C1 segment of cervical spinal cord (tissue), 14 donors: ENCODE measurements around the gene SPTA1.

Source experiments
- DNase-seq, 14 donors: peaks; one replicate each; lab custom pipeline; 2025; lab: John Stamatoyannopoulos, UW

SPTA1 gene

DNA sequence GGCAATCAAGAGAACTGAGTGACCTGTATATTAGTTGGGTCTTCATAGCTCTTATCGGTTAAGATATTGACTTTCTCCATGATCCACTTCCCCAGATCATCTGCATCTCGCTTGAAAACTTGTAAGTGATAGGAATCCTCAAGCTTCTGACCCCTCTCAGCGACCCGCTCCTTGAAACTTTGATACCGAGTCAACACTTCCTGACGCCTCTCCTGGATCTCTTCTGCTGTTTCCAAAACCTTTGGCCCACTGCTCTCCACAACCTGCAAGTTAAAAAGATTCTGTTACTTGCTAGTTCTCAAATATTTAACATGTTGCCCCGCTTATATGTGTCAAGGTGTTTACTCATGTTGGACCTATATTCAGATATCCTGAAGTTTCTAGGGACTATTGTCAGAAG is 1.4 kb downstream of the SPTA1 start:
- DNase-seq = no peak

DNA sequence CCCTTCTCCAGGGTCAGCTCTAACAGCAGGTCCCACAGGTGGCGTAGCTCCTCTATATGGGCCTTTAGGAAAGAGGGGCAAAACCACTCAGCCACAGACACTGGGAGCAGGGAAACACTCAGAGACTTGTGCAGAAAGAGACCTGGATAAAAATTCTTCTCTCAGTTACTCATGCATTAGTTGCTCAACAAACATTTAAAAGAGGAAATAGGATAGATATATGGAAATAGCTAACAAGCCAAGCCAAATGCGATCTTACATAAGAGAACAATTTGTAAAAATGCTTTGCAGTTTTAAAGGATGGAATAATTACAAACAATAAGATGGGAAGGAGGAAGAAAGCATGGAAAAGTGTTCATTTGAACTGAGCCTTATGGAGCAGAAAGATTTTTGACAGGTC is 4.9 kb downstream of the SPTA1 start:
- DNase-seq = no peak

DNA sequence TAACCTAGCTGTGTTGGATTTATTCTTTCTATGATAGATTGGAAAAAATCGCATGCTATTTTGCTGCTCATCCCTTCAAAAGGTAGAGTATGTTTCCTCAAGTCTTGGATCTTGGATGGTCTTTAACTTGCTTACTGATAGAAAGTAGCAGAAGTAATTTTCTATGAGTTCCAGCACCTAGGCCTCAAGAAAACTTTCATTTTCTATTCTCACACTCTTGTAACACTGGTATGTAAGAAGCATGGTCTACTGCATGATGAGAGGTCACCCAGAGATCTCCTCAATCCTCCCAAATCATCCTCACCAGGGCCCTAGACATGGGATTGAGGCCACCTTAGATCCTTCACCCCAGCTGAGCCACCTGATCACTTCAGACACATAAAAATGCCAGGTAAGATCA is 7.2 kb downstream of the SPTA1 start:
- no peak for DNase-seq

DNA sequence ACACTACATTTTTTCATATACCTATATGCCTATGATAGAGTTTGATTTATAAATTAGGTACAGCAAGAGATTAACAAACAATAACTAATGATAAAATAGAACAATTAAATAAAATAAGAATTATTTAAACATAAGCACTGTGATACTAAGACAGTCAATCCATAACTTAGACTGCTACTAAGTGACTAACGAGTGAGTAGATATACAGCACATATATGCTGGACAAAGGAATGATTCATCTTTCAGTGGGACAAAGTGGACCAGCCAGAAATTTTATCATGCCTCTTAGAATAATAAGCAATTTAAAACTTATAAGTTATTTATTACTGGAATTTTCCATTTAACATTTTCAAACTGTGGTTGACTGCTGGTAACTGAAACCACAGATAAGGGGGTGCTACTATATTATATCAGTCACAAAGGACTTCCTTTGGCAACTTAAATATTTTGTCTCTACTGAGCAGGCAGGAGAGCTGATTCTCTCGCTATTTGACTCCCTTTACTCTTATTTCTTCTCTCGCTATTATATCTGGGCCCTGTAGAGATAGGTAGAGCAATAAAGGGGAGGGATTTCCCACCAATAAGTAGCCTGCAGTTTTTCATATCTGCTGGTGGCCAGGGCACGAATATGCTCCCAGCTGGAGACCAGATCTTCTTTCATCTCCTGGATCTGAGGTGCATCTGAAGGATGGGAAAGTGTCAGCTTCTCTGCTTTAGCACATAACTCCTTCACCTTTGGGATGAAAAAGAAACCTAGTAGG is 10.8 kb downstream of the SPTA1 start:
- no peak for DNase-seq

DNA sequence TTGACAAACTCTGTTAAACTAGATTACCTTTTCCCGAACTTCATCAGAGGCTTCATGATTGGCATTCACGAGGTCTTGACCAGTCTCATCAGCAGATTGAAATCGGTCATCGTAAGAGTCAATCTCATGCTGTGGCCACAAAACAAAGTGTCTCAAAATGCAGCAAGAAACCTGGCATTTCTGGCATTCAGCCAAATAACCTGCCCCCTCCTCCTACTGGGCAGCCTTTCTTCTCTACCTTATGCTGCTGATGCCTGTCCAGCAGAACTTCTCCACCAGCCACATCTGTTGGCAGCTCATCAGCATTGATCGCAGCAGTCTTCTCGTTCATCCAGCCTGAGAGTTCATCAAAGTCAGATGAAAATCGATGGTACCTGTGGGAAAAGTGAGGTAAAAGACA is 12.2 kb downstream of the SPTA1 start:
- no peak for DNase-seq

DNA sequence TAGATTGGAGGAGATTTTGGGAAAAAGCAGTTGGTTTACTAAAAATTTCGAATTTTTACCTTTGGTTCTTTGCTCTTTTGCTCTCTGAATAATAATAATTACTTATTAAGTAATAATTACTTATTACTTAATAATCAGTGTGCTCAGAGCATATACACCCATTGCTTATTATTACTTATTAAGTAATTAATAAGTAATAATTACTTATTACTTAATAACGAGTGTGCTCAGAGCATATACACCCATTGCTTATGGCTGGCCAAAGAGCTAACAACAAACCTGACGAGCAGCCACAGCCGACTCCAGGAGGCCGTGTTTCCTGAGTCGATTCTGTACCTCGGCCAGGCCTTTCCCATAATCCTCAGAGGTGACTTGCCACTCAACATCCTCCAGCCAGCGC is 20.5 kb downstream of the SPTA1 start:
- no peak for DNase-seq

DNA sequence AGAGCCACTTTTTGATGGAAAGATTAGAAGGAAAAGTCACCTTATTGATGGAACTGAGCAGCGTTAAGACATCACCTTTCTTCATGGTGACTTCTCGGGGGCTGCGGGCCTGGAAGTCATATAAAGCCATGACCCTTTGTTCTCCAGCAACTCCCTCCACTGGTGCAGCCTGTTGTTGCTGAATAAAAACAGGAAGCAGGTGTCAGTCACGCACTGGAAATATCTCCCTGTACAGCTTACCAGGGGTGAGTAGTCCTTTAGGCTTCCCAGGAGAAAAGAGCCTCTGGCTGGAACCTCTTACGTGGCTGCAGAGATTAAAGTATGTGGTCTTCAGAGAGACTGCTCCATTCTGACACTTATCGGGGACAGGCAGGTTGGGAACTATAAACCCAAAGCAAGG is 31.9 kb downstream of the SPTA1 start:
- no peak for DNase-seq

DNA sequence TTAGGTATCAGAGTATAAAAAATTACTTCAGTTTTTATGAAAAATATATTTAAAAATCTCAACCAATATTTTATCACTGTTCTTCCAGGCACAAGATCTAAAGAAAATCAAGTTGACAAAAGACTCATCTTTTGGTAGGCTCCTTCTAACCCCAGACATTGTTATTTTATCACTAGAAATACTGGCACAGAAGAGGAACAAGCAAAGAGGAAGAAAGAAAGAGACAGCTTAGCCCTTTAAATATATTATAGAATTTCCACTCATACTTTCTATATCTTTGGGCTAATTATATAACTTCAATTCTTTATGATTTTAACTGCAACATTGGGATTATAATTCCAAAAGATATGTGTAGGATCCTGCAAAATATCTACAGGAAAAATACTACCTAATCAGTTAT is 32.4 kb downstream of the SPTA1 start:
- DNase-seq = no peak

DNA sequence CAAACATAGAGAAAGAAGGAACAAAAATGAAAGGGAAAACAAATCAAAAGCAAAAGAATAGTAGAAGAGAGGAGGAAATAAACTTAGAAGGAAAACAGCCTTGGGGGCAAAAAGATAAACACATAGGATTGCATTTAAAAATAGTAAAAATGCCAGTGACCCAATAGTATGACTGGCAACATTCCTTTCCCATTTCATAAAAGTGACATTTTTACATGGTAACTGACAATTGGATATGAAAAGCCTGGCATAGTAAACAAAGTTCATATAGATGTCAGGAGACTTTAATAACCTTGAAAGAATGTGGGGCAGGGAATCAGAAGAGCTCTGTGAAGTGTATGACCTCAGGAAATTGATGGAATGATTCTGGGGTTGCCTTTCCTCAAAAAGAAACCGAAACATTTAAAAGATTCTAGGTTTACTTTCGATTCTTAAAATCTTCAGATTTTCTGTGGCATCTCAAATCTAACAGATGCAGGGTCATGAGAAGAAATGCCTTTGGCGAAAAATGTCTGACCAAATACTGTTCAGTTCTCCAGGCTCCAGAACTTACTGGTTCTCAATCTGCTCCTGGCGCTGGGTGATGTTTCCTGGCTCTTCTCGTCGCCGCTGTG is 33.7 kb downstream of the SPTA1 start:
- DNase-seq = no peak

DNA sequence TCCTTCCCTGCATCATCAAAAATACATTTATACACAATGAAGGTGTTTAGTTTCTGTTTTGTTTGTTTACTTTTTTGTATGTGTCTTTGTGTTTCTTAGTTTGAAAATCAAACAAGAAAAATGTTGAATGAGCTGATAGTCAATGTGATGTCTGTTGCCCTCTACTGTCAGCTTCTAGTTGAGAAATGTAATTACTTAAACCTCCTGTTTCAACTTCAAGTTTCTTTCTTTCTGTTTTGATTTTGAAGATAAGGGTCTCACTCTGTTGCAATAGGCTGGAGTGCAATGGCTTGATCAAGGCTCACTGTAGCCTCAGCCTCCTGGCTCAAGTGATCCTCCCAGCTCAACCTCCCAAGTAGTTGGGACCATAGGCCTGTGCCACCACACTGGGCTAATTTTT is 37.5 kb downstream of the SPTA1 start:
- no peak for DNase-seq

DNA sequence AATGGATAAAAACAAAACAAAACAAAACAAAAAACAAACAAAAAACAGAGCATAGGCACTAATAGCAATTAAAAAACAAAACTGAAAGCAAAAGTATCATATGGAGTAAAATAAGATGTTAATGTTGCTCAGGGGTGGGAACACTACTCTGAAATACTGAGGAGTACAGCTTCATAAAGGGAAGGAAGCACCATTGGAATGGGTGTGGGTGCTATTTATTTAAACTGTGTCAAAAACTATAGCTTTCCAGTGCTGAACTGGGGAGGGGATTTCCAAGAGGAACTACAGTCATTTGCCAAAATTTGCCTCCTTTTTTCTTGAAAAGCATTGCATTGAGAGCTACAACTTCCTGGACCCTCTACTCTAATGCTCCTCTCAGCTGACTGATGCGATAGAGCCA is 40.0 kb downstream of the SPTA1 start:
- DNase-seq = no peak

DNA sequence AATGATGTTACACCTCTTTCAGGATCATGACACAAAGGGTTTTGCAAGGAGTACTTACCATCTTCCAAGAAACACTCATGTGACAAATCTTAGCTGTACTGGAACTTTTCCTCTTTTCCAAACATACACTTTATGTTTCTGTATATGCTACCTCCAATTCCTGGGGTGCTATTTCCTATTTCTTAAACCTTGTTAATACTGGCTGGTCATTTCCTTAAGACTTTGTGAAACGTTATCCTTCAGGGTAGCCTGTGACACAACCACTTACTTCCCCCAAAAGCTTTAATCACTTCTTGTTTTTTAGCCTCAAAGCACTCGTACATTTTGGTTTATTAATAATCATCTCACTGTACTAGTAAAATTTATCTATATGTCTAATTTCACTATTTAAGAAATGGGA is 42.1 kb downstream of the SPTA1 start:
- DNase-seq = no peak

DNA sequence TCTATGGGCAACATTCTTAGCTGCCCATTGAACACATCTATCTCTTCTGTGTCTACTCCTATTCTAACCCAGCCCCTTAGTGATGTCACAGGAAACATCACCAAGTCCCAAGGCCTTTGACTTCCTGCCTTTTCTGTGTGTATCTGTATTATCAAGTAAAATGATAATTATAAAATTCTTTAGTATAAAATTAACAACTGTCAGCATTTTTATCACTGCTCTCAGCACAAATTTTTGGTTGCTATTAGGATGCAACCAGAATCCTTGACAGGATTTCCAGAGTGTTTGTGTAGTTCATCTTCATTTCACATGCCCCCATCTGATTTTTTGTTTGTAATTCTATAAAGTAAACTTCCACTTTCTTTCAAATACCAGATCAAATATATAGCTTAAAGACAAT is 47.6 kb downstream of the SPTA1 start:
- DNase-seq = no peak

DNA sequence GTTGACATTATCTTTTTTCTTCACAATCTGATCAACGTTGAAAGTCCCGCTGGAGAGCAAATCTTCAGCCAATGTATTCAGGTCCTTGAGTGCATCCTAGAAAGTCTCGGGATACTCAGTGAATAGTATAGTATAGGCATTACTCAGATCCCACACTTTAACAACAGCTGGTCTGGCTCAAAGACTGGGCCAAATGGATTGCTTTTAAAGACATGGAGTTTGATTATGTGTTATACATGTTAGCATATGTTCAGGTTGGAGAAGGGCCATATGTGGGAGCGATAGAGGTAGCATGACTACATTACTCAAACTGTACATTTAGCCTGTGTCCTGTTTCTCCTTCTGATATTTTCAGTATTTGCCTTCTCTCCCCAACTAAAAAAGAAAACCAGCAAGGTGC is 48.4 kb downstream of the SPTA1 start:
- no peak for DNase-seq

DNA sequence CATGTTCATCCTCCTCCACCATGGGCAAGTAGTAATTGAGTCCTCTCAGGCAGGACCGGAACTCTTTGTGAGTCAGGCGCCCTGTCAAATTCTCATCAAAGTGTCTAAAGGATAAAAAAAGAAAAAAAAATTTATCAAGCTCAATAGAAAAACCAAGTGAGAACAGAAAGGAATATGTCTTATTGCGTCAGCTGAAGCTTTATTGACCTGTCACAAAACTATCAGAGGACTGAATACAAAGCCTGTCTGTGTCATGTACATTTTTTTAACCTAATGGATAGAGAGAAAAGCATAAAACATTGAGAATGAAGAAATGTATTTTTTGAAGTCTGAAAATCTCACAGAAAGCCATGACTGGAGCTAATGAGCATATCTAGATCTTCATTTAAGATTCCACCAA is 72.8 kb downstream of the SPTA1 start:
- DNase-seq = no peak

DNA sequence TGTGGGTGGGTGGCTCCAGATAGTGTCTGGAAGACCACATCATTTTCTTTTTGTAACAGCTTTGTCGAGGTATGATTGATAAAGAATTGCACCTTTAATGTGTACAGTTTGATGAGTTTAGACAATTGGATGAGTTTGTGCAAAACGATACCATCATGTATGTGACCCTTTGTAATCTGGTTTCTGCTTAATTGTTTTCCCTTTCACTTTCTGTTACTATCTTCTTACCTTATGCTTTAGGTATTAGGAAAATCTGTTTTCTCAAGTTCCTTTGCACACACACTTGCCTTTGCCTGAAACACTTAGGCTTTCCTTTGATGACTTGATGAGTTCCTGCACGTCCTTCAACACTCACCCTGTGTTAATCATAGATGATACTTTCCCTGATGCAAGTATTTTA is 74.6 kb downstream of the SPTA1 start:
- no peak for DNase-seq

DNA sequence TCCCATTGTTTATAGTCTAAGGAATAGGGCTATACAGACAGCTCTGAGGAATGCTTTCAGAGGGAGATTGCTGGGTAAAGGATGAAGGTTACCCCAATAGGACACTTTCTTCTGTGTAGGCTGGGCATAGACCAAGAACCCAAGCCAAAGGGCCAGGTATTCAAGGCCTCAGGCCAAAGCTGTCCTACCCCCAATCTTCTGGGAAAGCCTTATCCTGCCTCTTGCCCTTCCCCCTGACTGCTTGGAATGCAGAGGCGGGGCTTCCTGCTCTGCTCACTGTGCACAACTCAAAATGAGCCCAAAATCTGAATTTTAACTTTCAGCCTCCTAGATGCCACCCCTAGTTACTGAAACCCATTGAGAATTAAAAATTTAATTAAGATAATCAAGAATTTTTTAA is 79.2 kb downstream of the SPTA1 start:
- no peak for DNase-seq

DNA sequence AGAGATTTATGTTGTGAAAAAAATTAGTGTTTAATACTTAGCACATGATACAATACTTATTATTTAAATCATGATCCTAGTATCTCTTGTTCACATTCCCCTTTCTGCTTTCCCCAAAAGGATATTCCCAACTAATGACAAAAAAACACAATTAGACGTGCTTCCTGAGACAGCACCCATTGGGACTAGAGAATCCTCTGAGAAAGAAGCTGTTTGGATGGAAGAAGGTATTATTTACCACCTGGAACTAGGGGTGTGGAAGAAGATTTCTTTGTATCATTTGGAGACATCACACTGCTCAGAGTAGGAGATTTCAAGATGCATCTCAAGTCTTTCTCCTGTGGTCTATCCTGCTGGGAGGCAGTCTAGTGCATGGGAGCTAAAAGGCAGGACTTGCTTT is 81.5 kb downstream of the SPTA1 start, which contains the start of gene OR10Z1:
Gene OR10Z1, plus strand, starts transcription at position 301 of the 400 bp plus-strand sequence. CDS start 1,171 bp downstream, outside the sequence.
- no peak for DNase-seq

DNA sequence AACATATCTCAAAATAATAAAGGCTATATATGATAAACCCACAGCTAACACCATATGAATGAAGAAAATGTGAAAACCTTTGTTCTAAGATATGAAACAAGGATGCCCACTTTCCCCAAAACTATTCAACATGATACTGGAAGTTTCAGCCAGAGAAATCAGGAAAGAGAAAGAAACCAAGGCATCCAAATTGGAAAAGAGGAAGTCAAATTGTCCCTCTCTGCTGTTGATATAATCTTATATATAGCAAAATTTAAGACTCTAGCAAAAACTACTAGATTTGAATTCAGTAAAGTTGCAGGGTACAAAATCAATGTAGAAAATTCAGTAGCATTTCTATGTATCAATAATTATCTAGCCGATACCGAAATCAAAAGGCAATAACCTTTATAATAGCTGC is 85.8 kb downstream of the SPTA1 start:
- no peak for DNase-seq

DNA sequence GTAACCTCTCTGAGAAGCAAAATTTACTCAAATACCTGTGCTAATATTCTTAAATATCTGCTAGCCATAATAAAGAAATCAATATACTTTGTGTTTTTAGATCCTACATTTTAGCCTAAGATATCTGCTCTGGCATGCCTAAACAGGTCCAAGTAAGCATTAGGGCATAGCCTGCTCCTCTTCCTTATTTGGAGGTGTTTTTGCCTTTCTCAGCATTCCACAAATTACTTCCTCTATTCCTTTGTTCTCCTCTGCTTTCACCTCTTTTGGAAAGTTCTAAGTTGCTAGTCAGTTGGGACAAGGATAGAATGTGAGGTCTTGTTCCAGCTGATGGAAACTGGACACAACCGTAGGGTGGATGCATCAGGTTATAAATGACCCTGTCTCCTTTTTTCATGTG is 99.6 kb downstream of the SPTA1 start:
- DNase-seq = no peak

DNA sequence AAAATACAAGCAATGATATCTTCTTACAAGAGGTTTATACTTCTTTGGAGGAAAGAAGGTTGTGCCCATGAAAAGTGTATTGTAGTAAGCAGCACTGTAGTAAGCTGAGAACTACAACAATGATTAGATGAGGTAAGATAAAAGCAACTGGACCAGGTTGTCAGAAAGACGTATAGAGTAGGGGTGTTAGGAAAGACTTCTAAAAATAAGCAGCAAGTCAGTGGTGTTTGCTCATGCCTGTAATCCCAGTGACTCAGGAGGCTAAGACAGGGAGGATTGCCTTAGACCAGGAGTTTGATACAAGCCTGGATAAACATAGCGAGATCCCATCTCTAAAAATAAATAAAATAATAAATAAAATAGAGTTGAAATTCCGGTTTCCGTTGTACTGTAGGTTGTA is 102.6 kb downstream of the SPTA1 start:
- DNase-seq = no peak

DNA sequence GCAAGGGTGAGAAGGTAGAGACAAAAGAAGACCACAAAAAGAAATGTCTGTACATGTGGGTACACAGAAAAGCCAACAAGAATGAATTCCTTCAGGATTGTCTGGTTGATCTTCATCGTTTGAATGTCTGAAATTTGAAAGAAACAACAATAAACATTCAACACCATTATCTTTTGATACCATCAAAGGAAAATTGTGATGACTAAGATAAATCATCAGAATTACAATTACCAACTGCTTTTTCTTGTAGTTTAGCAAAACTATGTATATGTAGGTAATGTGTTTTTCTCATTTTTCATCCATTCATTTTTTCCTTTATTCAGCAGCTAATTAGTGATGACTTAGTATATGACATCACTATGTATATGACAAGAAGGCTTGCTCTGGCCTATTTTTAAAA is 106.8 kb downstream of the SPTA1 start, which contains the start of gene OR10X1:
Gene OR10X1, minus strand, starts transcription at position 167 of the 400 bp plus-strand sequence. Its CDS starts 0 bp downstream, at position 167.
- DNase-seq = no peak

DNA sequence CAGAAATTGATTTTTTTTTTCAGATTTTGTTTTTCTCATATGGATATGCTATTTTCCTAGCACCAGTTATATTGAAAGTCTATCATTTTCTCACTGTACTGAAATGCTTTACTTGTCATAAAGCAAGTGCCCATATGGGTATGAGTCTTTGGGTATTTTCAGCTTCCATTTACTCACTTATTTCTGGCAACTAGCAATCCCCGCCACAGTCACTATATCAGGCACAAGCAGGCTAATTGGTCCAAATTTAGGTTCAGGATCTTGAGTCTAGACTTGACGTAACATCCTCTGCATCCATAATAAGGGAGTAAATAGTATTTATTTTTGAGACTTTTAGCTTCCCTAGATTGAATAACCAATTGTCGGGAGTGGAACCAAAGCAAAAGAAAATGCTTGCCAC is 109.0 kb downstream of the SPTA1 start:
- no peak for DNase-seq

DNA sequence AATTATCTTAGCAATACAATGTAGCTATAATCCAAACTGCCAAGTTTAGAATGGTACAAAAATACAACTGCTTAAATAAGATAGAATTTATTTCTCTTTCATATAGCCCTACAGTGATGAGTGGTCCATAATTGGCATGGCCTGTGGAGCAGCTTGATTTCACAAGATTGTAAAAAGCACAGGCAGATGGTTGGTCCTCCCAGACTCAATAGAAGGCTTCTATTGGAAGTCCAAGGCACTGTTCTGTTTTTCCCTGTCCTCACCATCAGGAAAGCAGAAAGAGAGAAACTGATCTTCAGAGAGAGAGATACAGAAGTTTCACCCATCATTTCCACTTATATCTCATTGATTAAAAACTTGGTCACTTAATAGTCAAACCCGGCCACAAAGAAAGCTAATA is 114.3 kb downstream of the SPTA1 start:
- no peak for DNase-seq
